NT2/D1 (cell line): ENCODE results near the gene ITGA3.

ENCODE experiments used
- SUZ12 ChIP-seq: IDR thresholded peaks from 2 replicates; pipeline ENCODE4 v1.6.1; 2011; ENCODE audit not compliant: insufficient read length, insufficient read depth; ENCODE audit errors: extremely low read depth
- YY1 ChIP-seq: IDR thresholded peaks from 2 replicates; pipeline ENCODE4 v1.6.1; 2011; ENCODE audit not compliant: insufficient read length, insufficient read depth
- ZNF274 ChIP-seq: IDR thresholded peaks from 2 replicates; pipeline ENCODE4 v1.6.1; 2011; ENCODE audit warnings: mild to moderate bottlenecking, low read depth, low read length

GRCh38 chr17:50132104-50132794 is 76.3 kb downstream of the ITGA3 start:
- TF ChIP-seq ZNF274 (no peak), YY1 (no peak), SUZ12 (no peak)
